Adipose tissue (tissue), 3 donors: ENCODE results near the gene SRSF5. TPM values are rescaled to one million over a fixed set of nuclear protein-coding genes. Genes with fewer than 3 reads are reported as not detected.
"Not testable (repeated sequence)": the region's sequence is repeated elsewhere in the genome, so short reads cannot be mapped to it uniquely, and the experiment has no call there.

Experiments
- H3K27ac ChIP-seq: one replicate; pipeline ENCODE4 v1.5.1; 2013; ENCODE audit warnings: low read depth, low read length
- WGBS, 3 donors: extraction: QIAGEN DNeasy Blood & Tissue Kit; methylation state at CpG; one replicate each; pipeline ENCODE4 v1.1.7; 2013; 5-methylcytosine and 5-hydroxymethylcytosine counted together
- polyA plus RNA-seq, 3 donors: library from polyadenylated mRNA; stranded (reverse); fragments of 200-250 nt; gene quantifications; one replicate each; pipeline ENCODE4 v1.2.3, GENCODE V29; 2013
- donor health status: healthy with polysubstance abuse.
- donor health status: Bipolar disorder and iron deficiency.
- donor health status: healthy.

SRSF5 gene
- 100 to 1,000 TPM; 133 to 365 (median 308) TPM for polyA plus RNA-seq

- 0% methylated on average over 31 of the region's 31 CpGs for WGBS, 3 donors
- peak within 1 kb of the TSS; percentile 98 for H3K27ac ChIP-seq
Measured at GRCh38 chr14:69766984-69767368, at the start of gene SRSF5. SRSF5 (plus strand) TSS chr14:69767142; CDS start chr14:69768157, 1,015 bp downstream.

- WGBS, 3 donors, result 89 to 96% (median 89%) methylated on average over 2 of the region's 2 CpGs
- H3K27ac ChIP-seq, result not testable (repeated sequence)
Measured at GRCh38 chr14:69718614-69719013, 48.3 kb upstream of the SRSF5 start.

GRCh38 chr14:69719501-69719951 is 47.4 kb upstream of the SRSF5 start:
- WGBS, 3 donors, result 13 to 80% (median 14%) methylated on average over 7 of the region's 7 CpGs
- no peak overlapping the region for H3K27ac ChIP-seq

- no peak overlapping the region for H3K27ac ChIP-seq
- 73 to 86% (median 81%) methylated on average over 4 of the region's 4 CpGs for WGBS, 3 donors
Measured at GRCh38 chr14:69720912-69721311, 46.0 kb upstream of the SRSF5 start.

- H3K27ac ChIP-seq, result no peak overlapping the region
- WGBS, 3 donors, result 4 to 6% (median 5%) methylated on average over 49 to 51 of the region's 51 CpGs
Measured at GRCh38 chr14:69726761-69727511, 40.0 kb upstream of the SRSF5 start.

GRCh38 chr14:69727860-69728259 is 39.1 kb upstream of the SRSF5 start:
- 77 to 81% (median 78%) methylated on average over 4 of the region's 4 CpGs for WGBS, 3 donors
- no peak overlapping the region for H3K27ac ChIP-seq

- H3K27ac ChIP-seq, result not testable (repeated sequence)
- 91 to 98% (median 97%) methylated on average over 8 of the region's 8 CpGs for WGBS, 3 donors
Measured at GRCh38 chr14:69731919-69732598, 34.9 kb upstream of the SRSF5 start.

- not testable (repeated sequence) for H3K27ac ChIP-seq
- WGBS, 3 donors, result 82 to 88% (median 87%) methylated on average over 4 of the region's 4 CpGs
Measured at GRCh38 chr14:69736405-69736804, 30.5 kb upstream of the SRSF5 start.

GRCh38 chr14:69741055-69741454 is 25.9 kb upstream of the SRSF5 start:
- WGBS, 3 donors, result 96 to 100% (median 98%) methylated on average over 1 of the region's 1 CpG
- no peak overlapping the region for H3K27ac ChIP-seq

GRCh38 chr14:69749956-69750355 is 17.0 kb upstream of the SRSF5 start:
- 17 to 67% (median 50%) methylated on average over 1 of the region's 1 CpG for WGBS, 3 donors
- no peak overlapping the region for H3K27ac ChIP-seq

- 92 to 100% (median 93%) methylated on average over 2 of the region's 2 CpGs for WGBS, 3 donors
- no peak overlapping the region for H3K27ac ChIP-seq
Measured at GRCh38 chr14:69750495-69750894, 16.4 kb upstream of the SRSF5 start.

GRCh38 chr14:69752773-69753172 is 14.2 kb upstream of the SRSF5 start:
- 60 to 81% (median 70%) methylated on average over 1 of the region's 1 CpG for WGBS, 3 donors
- H3K27ac ChIP-seq, result no peak overlapping the region

- WGBS, 3 donors, result 75 to 96% (median 86%) methylated on average over 1 of the region's 1 CpG
- H3K27ac ChIP-seq, result no peak overlapping the region
Measured at GRCh38 chr14:69753860-69754259, 13.1 kb upstream of the SRSF5 start.

- WGBS, 3 donors, result 60 to 95% (median 90%) methylated on average over 2 of the region's 2 CpGs
- no peak overlapping the region for H3K27ac ChIP-seq
Measured at GRCh38 chr14:69754487-69754886, 12.5 kb upstream of the SRSF5 start.

- no peak overlapping the region for H3K27ac ChIP-seq
Measured at GRCh38 chr14:69755296-69755695, 11.6 kb upstream of the SRSF5 start.

- WGBS, 3 donors, result 54 to 68% (median 66%) methylated on average over 2 of the region's 2 CpGs
- no peak overlapping the region for H3K27ac ChIP-seq
Measured at GRCh38 chr14:69755784-69756183, 11.2 kb upstream of the SRSF5 start.

GRCh38 chr14:69756298-69756697 is 10.6 kb upstream of the SRSF5 start:
- H3K27ac ChIP-seq, result no peak overlapping the region
- WGBS, 3 donors, result 75 to 92% (median 80%) methylated on average over 3 of the region's 3 CpGs

- H3K27ac ChIP-seq, result no peak overlapping the region
- WGBS, 3 donors, result 45 to 78% (median 58%) methylated on average over 1 of the region's 1 CpG
Measured at GRCh38 chr14:69760810-69761209, 6.1 kb upstream of the SRSF5 start.

- WGBS, 3 donors, result 72 to 88% (median 76%) methylated on average over 6 of the region's 6 CpGs
- no peak overlapping the region for H3K27ac ChIP-seq
Measured at GRCh38 chr14:69763761-69764510, 3.0 kb upstream of the SRSF5 start.
